GM12891 (cell line): Measurements from ENCODE around the gene CCDC87.

ENCODE experiments used
- POLR2A ChIP-seq: IDR thresholded peaks from 2 replicates; pipeline ENCODE4 v1.6.1; 2011; ENCODE audit warnings: low read depth, low read length, control low read depth
- POLR2AphosphoS5 ChIP-seq: IDR thresholded peaks from 2 replicates; pipeline ENCODE4 v1.6.1; 2011; ENCODE audit warnings: low read depth, low read length, control low read depth
- POU2F2 ChIP-seq: IDR thresholded peaks from 2 replicates; pipeline ENCODE4 v1.6.1; 2011; ENCODE audit warnings: low read depth, mild to moderate bottlenecking, control low read depth, low read length, moderate library complexity

DNA sequence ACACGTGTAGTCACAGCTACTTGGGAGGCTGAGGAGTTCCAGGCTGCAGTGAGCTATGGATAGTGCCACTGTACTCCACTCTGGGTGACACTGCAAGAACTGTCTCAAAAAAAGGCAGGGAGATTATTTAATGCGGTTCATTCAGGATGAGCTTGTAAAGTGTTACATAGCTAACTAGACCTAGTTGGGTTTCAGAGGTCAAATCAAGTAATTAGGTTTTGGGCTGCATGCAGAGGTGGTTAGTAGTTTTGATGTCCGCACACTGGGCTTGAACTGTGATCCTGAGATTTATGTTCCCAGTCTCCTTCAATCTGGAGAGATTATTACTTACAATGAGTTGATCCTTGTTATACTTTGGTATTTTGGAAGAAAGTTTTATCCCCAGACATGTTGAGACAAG, 43.5 kb upstream of the CCDC87 start:
- TF ChIP-seq POLR2A (no peak), POU2F2 (no peak), POLR2AphosphoS5 (no peak)
